Measurements from ENCODE around the gene SIX6.

- TF ChIP-seq POLR2A (IDR thresholded peaks at IDR 0.05; ENCODE audit: low read depth, low read length) = no peak
- no peak for TF ChIP-seq POLR2AphosphoS5 (IDR thresholded peaks at IDR 0.05; ENCODE audit: low read depth, low read length)
- TF ChIP-seq TAF1 (IDR thresholded peaks at IDR 0.05; ENCODE audit: low read depth, low read length) = no peak
Measured at GRCh38 chr14:60514378-60514740, 5.4 kb downstream of the SIX6 start.

Data from GM12891 (cell line).